PC-9 (cell line): ENCODE data around the gene APBA1.

Experiments used
- EZH2 ChIP-seq: fragments of 200-600 bp; sonication (generic); IDR thresholded peaks from 2 replicates; pipeline ENCODE4 v1.8.0; 2017; ENCODE audit warnings: antibody characterized with exemption, low read depth
- TF ChIP-seq, protein P1 (sequence below): fragments of 200-600 bp; sonication (generic); conservative IDR thresholded peaks from 2 replicates; pipeline ENCODE4 v1.6.1; 2017; ENCODE audit warnings: mixed run types, antibody characterized with exemption, mild to moderate bottlenecking, moderate library complexity

GRCh38 chr9:69535911-69536310 lies 136.3 kb downstream of the APBA1 start:
- TF ChIP-seq, protein P1, sequence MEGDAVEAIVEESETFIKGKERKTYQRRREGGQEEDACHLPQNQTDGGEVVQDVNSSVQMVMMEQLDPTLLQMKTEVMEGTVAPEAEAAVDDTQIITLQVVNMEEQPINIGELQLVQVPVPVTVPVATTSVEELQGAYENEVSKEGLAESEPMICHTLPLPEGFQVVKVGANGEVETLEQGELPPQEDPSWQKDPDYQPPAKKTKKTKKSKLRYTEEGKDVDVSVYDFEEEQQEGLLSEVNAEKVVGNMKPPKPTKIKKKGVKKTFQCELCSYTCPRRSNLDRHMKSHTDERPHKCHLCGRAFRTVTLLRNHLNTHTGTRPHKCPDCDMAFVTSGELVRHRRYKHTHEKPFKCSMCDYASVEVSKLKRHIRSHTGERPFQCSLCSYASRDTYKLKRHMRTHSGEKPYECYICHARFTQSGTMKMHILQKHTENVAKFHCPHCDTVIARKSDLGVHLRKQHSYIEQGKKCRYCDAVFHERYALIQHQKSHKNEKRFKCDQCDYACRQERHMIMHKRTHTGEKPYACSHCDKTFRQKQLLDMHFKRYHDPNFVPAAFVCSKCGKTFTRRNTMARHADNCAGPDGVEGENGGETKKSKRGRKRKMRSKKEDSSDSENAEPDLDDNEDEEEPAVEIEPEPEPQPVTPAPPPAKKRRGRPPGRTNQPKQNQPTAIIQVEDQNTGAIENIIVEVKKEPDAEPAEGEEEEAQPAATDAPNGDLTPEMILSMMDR: no peak
- TF ChIP-seq EZH2: no peak
